Urothelium cell line (cell line): ENCODE data around the gene SPTB.

Source experiments
- DNase-seq: peaks from one replicate; pipeline ENCODE4 v3.0.0; 2011; ENCODE audit warnings: low spot score, mixed read lengths
- FAIRE-seq: peaks from 2 replicates; lab custom pipeline; 2011; peaks lifted over from hg19 to GRCh38; lab: Jason Lieb, UNC

The SPTB gene

GRCh38 chr14:64795211-64795610, 84.5 kb downstream of the SPTB start:
- FAIRE-seq (no peak), DNase-seq (no peak)

GRCh38 chr14:64792871-64793560, 86.7 kb downstream of the SPTB start:
- FAIRE-seq, result peak; percentile 88
- DNase-seq, result no peak

- DNase-seq, result no peak
- FAIRE-seq, result no peak
These were observed 87.5 kb downstream of the SPTB start for GRCh38 chr14:64792231-64792630.

GRCh38 chr14:64790478-64790877, 89.2 kb downstream of the SPTB start:
- FAIRE-seq (no peak), DNase-seq (no peak)

- DNase-seq (no peak), FAIRE-seq (no peak)
These were observed 90.0 kb downstream of the SPTB start for GRCh38 chr14:64789696-64790095.

- FAIRE-seq (peak; percentile 98), DNase-seq (peak; percentile 90)
These were observed 91.0 kb downstream of the SPTB start for GRCh38 chr14:64788706-64789105.

- no peak for FAIRE-seq
- DNase-seq, result no peak
These were observed 92.1 kb downstream of the SPTB start for GRCh38 chr14:64787619-64788018.

GRCh38 chr14:64786296-64787149, 93.2 kb downstream of the SPTB start:
- peak; percentile 94 for FAIRE-seq
- DNase-seq, result peak; percentile 94

GRCh38 chr14:64784006-64784405, 95.7 kb downstream of the SPTB start:
- FAIRE-seq, result peak; percentile 86
- no peak for DNase-seq

GRCh38 chr14:64782196-64782595, 97.5 kb downstream of the SPTB start:
- FAIRE-seq (no peak), DNase-seq (no peak)

- no peak for DNase-seq
- peak; percentile 30 for FAIRE-seq
These were observed 100.2 kb downstream of the SPTB start for GRCh38 chr14:64779472-64779871.

- FAIRE-seq, result no peak
These were observed 101.5 kb downstream of the SPTB start for GRCh38 chr14:64778104-64778754.

GRCh38 chr14:64777461-64777860, 102.2 kb downstream of the SPTB start:
- DNase-seq, result no peak
- no peak for FAIRE-seq

More at GRCh38 chr14:64778104-64778754, 101.5 kb downstream of the SPTB start:
- no peak for DNase-seq

GRCh38 chr14:64775081-64775777, 104.5 kb downstream of the SPTB start:
- no peak for DNase-seq
- peak; percentile 74 for FAIRE-seq

- FAIRE-seq (peak; percentile 63), DNase-seq (no peak)
These were observed 105.4 kb downstream of the SPTB start for GRCh38 chr14:64774272-64774671.

GRCh38 chr14:64773577-64773976, 106.1 kb downstream of the SPTB start:
- DNase-seq, result no peak
- no peak for FAIRE-seq

GRCh38 chr14:64773046-64773445, 106.7 kb downstream of the SPTB start:
- no peak for DNase-seq
- FAIRE-seq, result peak; percentile 13

- peak; percentile 72 for FAIRE-seq
These were observed 107.2 kb downstream of the SPTB start for GRCh38 chr14:64772397-64772950.

GRCh38 chr14:64771161-64771560, 108.5 kb downstream of the SPTB start:
- DNase-seq (no peak), FAIRE-seq (peak; percentile 90)

More at GRCh38 chr14:64772397-64772950, 107.2 kb downstream of the SPTB start:
- no peak for DNase-seq

GRCh38 chr14:64770751-64771150, 109.0 kb downstream of the SPTB start:
- FAIRE-seq (no peak), DNase-seq (no peak)
